ENCODE measurements around the gene TRMT10A. TPM values are rescaled to one million over a fixed set of nuclear protein-coding genes. Genes with fewer than 3 reads are reported as not detected.
"Not testable (repeated sequence)": the region's sequence is repeated elsewhere in the genome, so short reads cannot be mapped to it uniquely, and the experiment has no call there.

TRMT10A gene
- total RNA-seq, 1 donor from 2014 or later, result 9.1 TPM

GRCh38 chr4:99537674-99538073 is 26.2 kb downstream of the TRMT10A start:
- peaks cover 25% of the 10 kb centered on the region for H3K4me1 Mint-ChIP-seq (ENCODE audit: low read depth, unreplicated experiment)
- no peak overlapping the region for H3K4me3 Mint-ChIP-seq (ENCODE audit: unreplicated experiment)
- no peak for DNase-seq
- peaks cover 27% of the 10 kb centered on the region for H3K36me3 Mint-ChIP-seq (ENCODE audit: unreplicated experiment)
- H3K27me3 Mint-ChIP-seq (ENCODE audit: unreplicated experiment), result peaks cover 11% of the 10 kb centered on the region
- H3K9me3 Mint-ChIP-seq (ENCODE audit: unreplicated experiment), result peaks cover 16% of the 10 kb centered on the region
- TF ChIP-seq CTCF (IDR thresholded peaks at IDR 0.05; ENCODE audit: partially characterized antibody, unreplicated experiment), result no peak
- peak overlapping the region; percentile 97 for H3K27ac Mint-ChIP-seq (ENCODE audit: unreplicated experiment)

GRCh38 chr4:99536848-99537247 is 27.0 kb downstream of the TRMT10A start:
- peak overlapping the region; percentile 56 for H3K4me3 Mint-ChIP-seq (ENCODE audit: unreplicated experiment)
- peaks cover 27% of the 10 kb centered on the region for H3K36me3 Mint-ChIP-seq (ENCODE audit: unreplicated experiment)
- H3K27ac Mint-ChIP-seq (ENCODE audit: unreplicated experiment), result peak overlapping the region; percentile 97
- TF ChIP-seq CTCF (IDR thresholded peaks at IDR 0.05; ENCODE audit: partially characterized antibody, unreplicated experiment), result no peak
- H3K9me3 Mint-ChIP-seq (ENCODE audit: unreplicated experiment), result peaks cover 16% of the 10 kb centered on the region
- DNase-seq, result no peak
- H3K4me1 Mint-ChIP-seq (ENCODE audit: low read depth, unreplicated experiment), result peaks cover 25% of the 10 kb centered on the region
- peaks cover 11% of the 10 kb centered on the region for H3K27me3 Mint-ChIP-seq (ENCODE audit: unreplicated experiment)

GRCh38 chr4:99536271-99536670 is 27.6 kb downstream of the TRMT10A start:
- H3K4me1 Mint-ChIP-seq (ENCODE audit: low read depth, unreplicated experiment), result peaks cover 25% of the 10 kb centered on the region

GRCh38 chr4:99534699-99535098 is 29.1 kb downstream of the TRMT10A start:
- Mint-ChIP-seq H3K36me3 (ENCODE audit: unreplicated experiment) (peaks cover 27% of the 10 kb centered on the region), H3K4me1 (ENCODE audit: low read depth, unreplicated experiment) (peaks cover 25% of the 10 kb centered on the region), H3K9me3 (ENCODE audit: unreplicated experiment) (peaks cover 16% of the 10 kb centered on the region), H3K27me3 (ENCODE audit: unreplicated experiment) (peaks cover 11% of the 10 kb centered on the region)
- H3K27ac Mint-ChIP-seq (ENCODE audit: unreplicated experiment); DNase-seq; H3K4me3 Mint-ChIP-seq (ENCODE audit: unreplicated experiment): not testable (repeated sequence)

More at GRCh38 chr4:99536271-99536670, 27.6 kb downstream of the TRMT10A start:
- Mint-ChIP-seq H3K9me3 (ENCODE audit: unreplicated experiment) (peaks cover 16% of the 10 kb centered on the region), H3K27ac (ENCODE audit: unreplicated experiment) (peak overlapping the region; percentile 97), H3K27me3 (ENCODE audit: unreplicated experiment) (peaks cover 11% of the 10 kb centered on the region), H3K4me3 (ENCODE audit: unreplicated experiment) (peak overlapping the region; percentile 56), H3K36me3 (ENCODE audit: unreplicated experiment) (peaks cover 27% of the 10 kb centered on the region)
- no peak for TF ChIP-seq CTCF (IDR thresholded peaks at IDR 0.05; ENCODE audit: partially characterized antibody, unreplicated experiment)
- peak; percentile 87 for DNase-seq

- no peaks in the 10 kb centered on the region for H3K9me3 Mint-ChIP-seq (ENCODE audit: unreplicated experiment)
- no peak for DNase-seq
- no peak for TF ChIP-seq CTCF (IDR thresholded peaks at IDR 0.05; ENCODE audit: partially characterized antibody, unreplicated experiment)
- H3K27ac Mint-ChIP-seq (ENCODE audit: unreplicated experiment), result no peak overlapping the region
- peaks cover 16% of the 10 kb centered on the region for H3K36me3 Mint-ChIP-seq (ENCODE audit: unreplicated experiment)
- no peaks in the 10 kb centered on the region for H3K4me1 Mint-ChIP-seq (ENCODE audit: low read depth, unreplicated experiment)
- no peaks in the 10 kb centered on the region for H3K27me3 Mint-ChIP-seq (ENCODE audit: unreplicated experiment)
- no peak overlapping the region for H3K4me3 Mint-ChIP-seq (ENCODE audit: unreplicated experiment)
Observed at GRCh38 chr4:99529956-99530355, 33.9 kb downstream of the TRMT10A start.

Data from glutamatergic neuron (in vitro differentiated cells).